CD4-positive, alpha-beta T cell (primary cell): ENCODE results near the gene TAS1R3. TPM values are rescaled to one million over a fixed set of nuclear protein-coding genes. Genes with fewer than 3 reads are reported as not detected.

Experiments used
- ATAC-seq: fragments of 200-7000 bp; cut with Tn5 transposase; one replicate; pipeline ENCODE4 v1.10.0; 2022; ENCODE audit warnings: mild to moderate bottlenecking; ENCODE audit not compliant: poor library complexity
- CTCF ChIA-PET: fragments of 350-600 bp; sonication (Branson Sonifier 250); formaldehyde crosslinking; loops from one replicate; lab custom pipeline; 2021; ENCODE audit warnings: antibody characterized with exemption, inconsistent platforms; lab: Charles Lee
- POLR2A ChIA-PET: fragments of 350-600 bp; sonication (Branson Sonifier 250); formaldehyde crosslinking; loops from one replicate; lab custom pipeline; 2021; ENCODE audit warnings: antibody characterized with exemption, inconsistent platforms; lab: Charles Lee
- DNase-seq, 14 experiments: peaks; one replicate each; pipeline ENCODE4 v3.0.0-alpha.2; 2013 to 2020; ENCODE audit warnings: mixed read lengths in 2 of 14
- H3K27ac ChIP-seq, 2 donors: one replicate each; pipeline versions ENCODE4 v1.5.1 to v1.7.0; 2013; ENCODE audit warnings: low read length in 2 of 2, low read depth in 1 of 2, mild to moderate bottlenecking in 1 of 2
- H3K27me3 ChIP-seq, 2 experiments: 1 replicate in 1 of 2; 2 replicates in 1 of 2; pipeline versions ENCODE4 v1.6.1 to v1.7.0; 2013; ENCODE audit warnings: low read length in 2 of 2, control low read depth in 1 of 2, mild to moderate bottlenecking in 1 of 2, moderate library complexity in 1 of 2; ENCODE audit not compliant: insufficient read depth in 2 of 2, control insufficient read depth in 1 of 2
- H3K36me3 ChIP-seq: one replicate; pipeline ENCODE4 v1.6.1; 2013; ENCODE audit warnings: low read length, control low read depth; ENCODE audit not compliant: insufficient read depth
- H3K4me1 ChIP-seq: one replicate; pipeline ENCODE4 v1.6.1; 2013; ENCODE audit warnings: low read length, control low read depth; ENCODE audit not compliant: insufficient read depth
- H3K4me3 ChIP-seq: one replicate; pipeline ENCODE4 v1.5.1; 2013; ENCODE audit warnings: mild to moderate bottlenecking, low read length, moderate library complexity
- H3K9me3 ChIP-seq, 2 experiments: 1 replicate in 1 of 2; 2 replicates in 1 of 2; pipeline versions ENCODE4 v1.6.1 to v1.7.0; 2013; ENCODE audit warnings: low read length in 2 of 2, mild to moderate bottlenecking in 2 of 2, control low read depth in 1 of 2, moderate library complexity in 1 of 2; ENCODE audit not compliant: control insufficient read depth in 1 of 2, insufficient read depth in 1 of 2
- H3K27ac Mint-ChIP-seq: one replicate; pipeline ENCODE4 v1.8.0; 2020; ENCODE audit warnings: mixed read lengths
- H3K27me3 Mint-ChIP-seq: one replicate; pipeline ENCODE4 v1.8.0; 2021; ENCODE audit warnings: mixed read lengths
- H3K36me3 Mint-ChIP-seq: one replicate; pipeline ENCODE4 v1.8.0; 2021; ENCODE audit warnings: low read depth, mixed read lengths
- H3K4me1 Mint-ChIP-seq: one replicate; pipeline ENCODE4 v1.8.0; 2021; ENCODE audit warnings: low read depth, mixed read lengths
- H3K4me3 Mint-ChIP-seq: one replicate; pipeline ENCODE4 v1.8.0; 2020; ENCODE audit warnings: mild to moderate bottlenecking, mixed read lengths
- H3K9me3 Mint-ChIP-seq: one replicate; pipeline ENCODE4 v1.8.0; 2020; ENCODE audit warnings: mixed read lengths
- intact Hi-C, 2 experiments: fragments of 100-400 bp; cut with DNase I in 1 of 2; cut with micrococcal nuclease in 1 of 2; formaldehyde crosslinking; loops; one replicate each; pipeline versions ENCODE4 v1.15.1 to v1.9.0; 2023 to 2025; cut with DNase I, micrococcal nuclease
- total RNA-seq, 174 experiments: library from RNA in 2 of 174; stranded (reverse) in 2 of 174; gene quantifications; one replicate each; pipeline ENCODE4 v1.2.3 and lab custom pipeline; 2021 to 2026
- TF ChIP-seq, protein P1 (sequence below): fragments of 200-600 bp; IDR thresholded peaks from one replicate; pipeline ENCODE4 v1.8.0; 2022; ENCODE audit warnings: antibody characterized with exemption, mild to moderate bottlenecking

TAS1R3 gene
- total RNA-seq, 2 experiments from 2014 or later = 3.3 to 3.4 TPM

GRCh38 chr1:1334835-1335234 is 3.8 kb downstream of the TAS1R3 start:
- Histone ChIP-seq H3K4me3 (no peak overlapping the region), H3K36me3 (peaks cover 7% of the 10 kb centered on the region), H3K27me3 (no peaks in the 10 kb centered on the region), H3K27ac (no peak overlapping the region), H3K9me3 (peaks cover 0 to 5% of the 10 kb centered on the region in 2 experiments), H3K4me1 (peaks cover 5% of the 10 kb centered on the region)
- Mint-ChIP-seq H3K4me3 (no peak overlapping the region), H3K27me3 (no peaks in the 10 kb centered on the region), H3K27ac (no peak overlapping the region), H3K9me3 (no peaks in the 10 kb centered on the region), H3K36me3 (no peaks in the 10 kb centered on the region), H3K4me1 (no peaks in the 10 kb centered on the region)
- POLR2A ChIA-PET = no interaction called here
- DNase-seq = no peak
- CTCF ChIA-PET = no interaction called here
- TF ChIP-seq, protein P1, sequence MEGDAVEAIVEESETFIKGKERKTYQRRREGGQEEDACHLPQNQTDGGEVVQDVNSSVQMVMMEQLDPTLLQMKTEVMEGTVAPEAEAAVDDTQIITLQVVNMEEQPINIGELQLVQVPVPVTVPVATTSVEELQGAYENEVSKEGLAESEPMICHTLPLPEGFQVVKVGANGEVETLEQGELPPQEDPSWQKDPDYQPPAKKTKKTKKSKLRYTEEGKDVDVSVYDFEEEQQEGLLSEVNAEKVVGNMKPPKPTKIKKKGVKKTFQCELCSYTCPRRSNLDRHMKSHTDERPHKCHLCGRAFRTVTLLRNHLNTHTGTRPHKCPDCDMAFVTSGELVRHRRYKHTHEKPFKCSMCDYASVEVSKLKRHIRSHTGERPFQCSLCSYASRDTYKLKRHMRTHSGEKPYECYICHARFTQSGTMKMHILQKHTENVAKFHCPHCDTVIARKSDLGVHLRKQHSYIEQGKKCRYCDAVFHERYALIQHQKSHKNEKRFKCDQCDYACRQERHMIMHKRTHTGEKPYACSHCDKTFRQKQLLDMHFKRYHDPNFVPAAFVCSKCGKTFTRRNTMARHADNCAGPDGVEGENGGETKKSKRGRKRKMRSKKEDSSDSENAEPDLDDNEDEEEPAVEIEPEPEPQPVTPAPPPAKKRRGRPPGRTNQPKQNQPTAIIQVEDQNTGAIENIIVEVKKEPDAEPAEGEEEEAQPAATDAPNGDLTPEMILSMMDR = no peak
- ATAC-seq = no peak
- intact Hi-C loops = no loop called here

DNA sequence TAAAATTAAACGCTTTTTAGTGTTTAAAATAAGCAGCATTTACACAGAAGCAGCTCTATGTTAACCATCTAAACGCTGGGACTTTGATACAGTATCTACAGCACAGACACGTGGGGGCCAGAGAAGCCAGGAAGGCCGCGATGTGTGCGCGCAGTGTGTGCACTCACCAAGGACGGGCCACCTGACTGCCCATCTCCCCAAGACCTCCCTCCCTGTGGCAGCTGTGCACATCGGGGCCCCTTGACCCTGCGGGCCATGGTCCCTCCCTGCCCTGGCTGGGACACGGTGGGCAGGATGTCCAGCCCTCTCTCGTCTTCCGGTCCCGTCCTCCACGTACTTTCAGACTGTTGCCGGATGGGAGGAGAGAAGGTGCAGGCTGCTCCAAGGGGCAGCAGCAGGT is 4.2 kb downstream of the TAS1R3 start:
- H3K27ac ChIP-seq = no peak overlapping the region
- DNase-seq (no peak), ATAC-seq (no peak)
- H3K4me3 ChIP-seq = no peak overlapping the region
- H3K36me3 ChIP-seq = peaks cover 10% of the 10 kb centered on the region
- H3K9me3 Mint-ChIP-seq = no peaks in the 10 kb centered on the region
- H3K4me1 ChIP-seq = peaks cover 4% of the 10 kb centered on the region
- no peaks in the 10 kb centered on the region for H3K36me3 Mint-ChIP-seq
- intact Hi-C loops = no loop called here
- TF ChIP-seq, protein P1 = no peak
- POLR2A ChIA-PET = no interaction called here
- H3K4me1 Mint-ChIP-seq = no peaks in the 10 kb centered on the region
- H3K4me3 Mint-ChIP-seq = no peak overlapping the region
- no peaks in the 10 kb centered on the region for H3K27me3 ChIP-seq
- H3K9me3 ChIP-seq = peaks cover 0 to 5% of the 10 kb centered on the region in 2 experiments
- no peaks in the 10 kb centered on the region for H3K27me3 Mint-ChIP-seq
- no peak overlapping the region for H3K27ac Mint-ChIP-seq
- CTCF ChIA-PET = no interaction called here

DNA sequence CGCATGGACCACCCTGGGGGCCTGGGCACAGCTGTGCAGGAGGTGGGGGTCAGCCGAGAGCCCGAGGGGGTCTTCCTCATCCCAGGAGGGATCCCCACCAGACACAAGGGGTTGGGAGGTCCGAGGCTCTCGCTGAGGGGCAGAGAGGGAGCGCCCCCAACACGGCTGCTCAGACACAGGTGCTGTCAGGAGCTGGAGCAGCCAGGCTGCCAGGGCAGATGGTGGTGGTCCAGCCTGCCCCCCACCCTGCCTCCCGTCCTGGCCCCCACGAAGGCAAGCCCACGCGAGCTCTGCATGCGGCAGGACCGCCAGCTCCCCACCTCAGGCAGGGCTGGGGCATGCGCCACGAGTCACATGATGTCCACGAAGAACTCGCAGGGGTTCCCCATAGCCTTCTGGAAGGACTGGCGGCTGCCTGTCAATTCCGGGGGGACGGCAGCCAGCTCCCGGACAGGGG is 4.7 kb downstream of the TAS1R3 start:
- no peak for ATAC-seq
- CTCF ChIA-PET = no interaction called here
- Histone ChIP-seq H3K27me3 (no peaks in the 10 kb centered on the region), H3K27ac (no peak overlapping the region), H3K4me1 (no peaks in the 10 kb centered on the region), H3K4me3 (no peak overlapping the region), H3K36me3 (peaks cover 12% of the 10 kb centered on the region), H3K9me3 (peaks cover 0 to 5% of the 10 kb centered on the region in 2 experiments)
- Mint-ChIP-seq H3K4me1 (no peaks in the 10 kb centered on the region), H3K9me3 (no peaks in the 10 kb centered on the region), H3K27ac (no peak overlapping the region), H3K36me3 (peaks cover 2% of the 10 kb centered on the region), H3K4me3 (no peak overlapping the region), H3K27me3 (no peaks in the 10 kb centered on the region)
- TF ChIP-seq, protein P1 = no peak
- POLR2A ChIA-PET = no interaction called here
- intact Hi-C loops = no loop called here
- DNase-seq = no peak
